ENCODE measurements around the gene SLC8A1. TPM values are rescaled to one million over a fixed set of nuclear protein-coding genes. Genes with fewer than 3 reads are reported as not detected.

SLC8A1 gene
- total RNA-seq, 1 experiment from 2014 or later, result not detected

DNA sequence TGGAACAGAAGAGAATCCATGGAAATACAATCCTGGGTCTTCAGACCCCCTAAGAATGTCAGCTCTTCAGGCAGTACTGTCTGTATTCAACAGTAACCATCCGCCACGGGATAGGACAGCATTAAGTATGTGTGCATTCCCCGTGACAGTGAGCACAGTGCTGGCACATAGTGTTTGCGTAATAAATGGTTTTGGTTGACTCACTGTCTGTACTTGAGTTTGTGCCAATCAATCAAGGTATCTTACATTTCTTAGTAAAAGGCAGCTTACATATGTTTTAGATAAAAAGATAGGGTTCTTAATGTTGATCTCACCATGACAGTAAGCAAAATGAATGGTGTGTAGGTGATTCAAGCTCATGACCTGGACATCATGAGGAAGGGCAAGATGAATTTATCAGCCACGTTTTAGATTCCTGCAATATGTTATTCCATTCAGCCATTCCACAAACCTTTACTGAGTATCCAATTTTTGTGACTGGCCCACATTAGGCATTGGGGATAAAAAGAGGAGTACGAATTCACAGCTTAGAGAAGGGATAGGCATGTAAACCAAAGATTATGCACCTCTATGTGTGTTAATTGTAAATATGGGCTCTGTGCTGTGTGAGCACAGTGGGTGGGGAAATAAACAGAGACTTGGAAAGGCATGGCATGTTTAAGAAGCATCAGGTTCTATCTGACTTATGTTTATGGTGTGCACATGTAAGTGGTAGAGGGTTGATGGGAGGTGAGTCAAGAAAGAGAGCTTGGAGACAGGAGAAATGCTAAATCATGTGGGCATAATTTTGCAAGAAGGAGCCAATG is 258.8 kb downstream of the SLC8A1 start:
- no TSS peak for BruUV-seq (replicated peaks)
- Histone ChIP-seq H3K4me1 (ENCODE audit: insufficient read depth, low read length, poor library complexity, severe bottlenecking) (no peaks in the 10 kb centered on the region), H3K9me3 (ENCODE audit: low read depth, low read length, poor library complexity, severe bottlenecking) (no peaks in the 10 kb centered on the region), H3K4me3 (ENCODE audit: low read depth, low read length, poor library complexity, severe bottlenecking) (no peak overlapping the region), H3K36me3 (ENCODE audit: insufficient read depth, low read length, poor library complexity, severe bottlenecking) (no peaks in the 10 kb centered on the region), H3K27ac (ENCODE audit: low read depth, low read length, poor library complexity, severe bottlenecking) (no peak overlapping the region), H3K27me3 (replicated peaks; ENCODE audit: insufficient read depth, low read depth, low read length, poor library complexity) (peaks cover 59% of the 10 kb centered on the region)
- ChIA-PET CTCF (no interaction called here), POLR2A (ENCODE audit: low non-redundant PET) (no interaction called here)
- intact Hi-C loops (cut with micrococcal nuclease; ENCODE audit: unreplicated experiment), result no loop called here
- TF ChIP-seq EZH2 (IDR thresholded peaks at IDR 0.05; ENCODE audit: borderline replicate concordance, low read depth, low read length, poor library complexity, severe bottlenecking) (no peak), CTCF (conservative IDR thresholded peaks at IDR 0.05; ENCODE audit: low read depth, low read length) (no peak)
- no peak for DNase-seq (ENCODE audit: low spot score)

DNA sequence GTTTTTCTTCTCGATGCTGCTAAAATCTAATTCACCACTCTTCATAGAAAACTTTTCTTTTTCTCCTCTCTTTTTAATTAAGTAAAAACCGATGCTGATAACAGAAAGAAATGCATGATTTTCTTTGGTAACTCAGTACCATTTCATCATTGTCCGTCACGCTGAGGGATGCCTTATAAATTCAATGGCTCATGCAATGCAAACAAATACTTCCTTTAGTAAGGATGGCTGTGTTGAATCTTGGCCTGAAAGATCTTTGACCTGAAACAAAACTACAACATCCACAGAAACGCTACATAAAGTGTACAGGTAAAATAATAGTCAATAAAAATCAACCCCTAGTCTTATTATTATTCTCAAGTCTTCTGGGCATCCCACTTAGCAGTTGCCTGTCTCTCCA is 261.4 kb downstream of the SLC8A1 start:
- Histone ChIP-seq H3K27me3 (replicated peaks; ENCODE audit: insufficient read depth, low read depth, low read length, poor library complexity) (peaks cover 72% of the 10 kb centered on the region), H3K36me3 (ENCODE audit: insufficient read depth, low read length, poor library complexity, severe bottlenecking) (no peaks in the 10 kb centered on the region), H3K4me1 (ENCODE audit: insufficient read depth, low read length, poor library complexity, severe bottlenecking) (no peaks in the 10 kb centered on the region), H3K4me3 (ENCODE audit: low read depth, low read length, poor library complexity, severe bottlenecking) (no peak overlapping the region), H3K9me3 (ENCODE audit: low read depth, low read length, poor library complexity, severe bottlenecking) (no peaks in the 10 kb centered on the region), H3K27ac (ENCODE audit: low read depth, low read length, poor library complexity, severe bottlenecking) (no peak overlapping the region)
- TF ChIP-seq CTCF (conservative IDR thresholded peaks at IDR 0.05; ENCODE audit: low read depth, low read length) (no peak), EZH2 (IDR thresholded peaks at IDR 0.05; ENCODE audit: borderline replicate concordance, low read depth, low read length, poor library complexity, severe bottlenecking) (no peak)
- DNase-seq (ENCODE audit: low spot score), result no peak
- CTCF ChIA-PET, result no interaction called here
- POLR2A ChIA-PET (ENCODE audit: low non-redundant PET), result no interaction called here
- intact Hi-C loops (cut with micrococcal nuclease; ENCODE audit: unreplicated experiment), result no loop called here
- BruUV-seq (replicated peaks), result no TSS peak

- intact Hi-C loops (cut with micrococcal nuclease; ENCODE audit: unreplicated experiment), result no loop called here
- no peaks in the 10 kb centered on the region for H3K4me1 ChIP-seq (ENCODE audit: insufficient read depth, low read length, poor library complexity, severe bottlenecking)
- H3K36me3 ChIP-seq (ENCODE audit: insufficient read depth, low read length, poor library complexity, severe bottlenecking), result no peaks in the 10 kb centered on the region
- POLR2A ChIA-PET (ENCODE audit: low non-redundant PET), result no interaction called here
- no TSS peak for BruUV-seq (replicated peaks)
- H3K27me3 ChIP-seq (replicated peaks; ENCODE audit: insufficient read depth, low read depth, low read length, poor library complexity), result peaks cover 72% of the 10 kb centered on the region
- CTCF ChIA-PET, result no interaction called here
- no peak for DNase-seq (ENCODE audit: low spot score)
- no peak overlapping the region for H3K27ac ChIP-seq (ENCODE audit: low read depth, low read length, poor library complexity, severe bottlenecking)
- no peaks in the 10 kb centered on the region for H3K9me3 ChIP-seq (ENCODE audit: low read depth, low read length, poor library complexity, severe bottlenecking)
- TF ChIP-seq EZH2 (IDR thresholded peaks at IDR 0.05; ENCODE audit: borderline replicate concordance, low read depth, low read length, poor library complexity, severe bottlenecking), result no peak
- no peak for TF ChIP-seq CTCF (conservative IDR thresholded peaks at IDR 0.05; ENCODE audit: low read depth, low read length)
- no peak overlapping the region for H3K4me3 ChIP-seq (ENCODE audit: low read depth, low read length, poor library complexity, severe bottlenecking)
Observed at GRCh38 chr2:40189881-40190280, 262.0 kb downstream of the SLC8A1 start.
